Measurements from ENCODE around the gene BICRA. TPM values are rescaled to one million over a fixed set of nuclear protein-coding genes. Genes with fewer than 3 reads are reported as not detected.

Gene BICRA
- total RNA-seq, 1 donor from 2014 or later = 5.2 TPM

GRCh38 chr19:47673426-47673825, 64.5 kb downstream of the BICRA start:
- Histone ChIP-seq H3K27ac (no peak overlapping the region), H3K4me3 (no peak overlapping the region), H3K4me1 (peaks cover 1% of the 10 kb centered on the region), H3K9me3 (no peaks in the 10 kb centered on the region), H3K27me3 (no peaks in the 10 kb centered on the region), H3K36me3 (peaks cover 0 to 37% of the 10 kb centered on the region in 2 donors)
- intact Hi-C loops (cut with DNase I) = loop anchor here (10.0 kb wide), 1 partner anchor 229 kb away; no protein-coding TSS in a partner anchor
- TF ChIP-seq POLR2AphosphoS5 (IDR thresholded peaks at IDR 0.05; ENCODE audit: insufficient read depth in 1 of 2, low read depth in 1 of 2) (no peak), CTCF (IDR thresholded peaks at IDR 0.05) (no peak), POLR2A (IDR thresholded peaks at IDR 0.05) (no peak)
- DNase-seq (ENCODE audit: extremely low spot score in 2 of 2) = no peak

GRCh38 chr19:47674548-47674947, 65.6 kb downstream of the BICRA start:
- Histone ChIP-seq H3K9me3 (no peaks in the 10 kb centered on the region), H3K4me1 (no peaks in the 10 kb centered on the region), H3K4me3 (no peak overlapping the region), H3K27me3 (no peaks in the 10 kb centered on the region), H3K27ac (no peak overlapping the region), H3K36me3 (peaks cover 0 to 44% of the 10 kb centered on the region in 2 donors)
- TF ChIP-seq POLR2AphosphoS5 (IDR thresholded peaks at IDR 0.05; ENCODE audit: insufficient read depth in 1 of 2, low read depth in 1 of 2) (no peak), POLR2A (IDR thresholded peaks at IDR 0.05) (no peak), CTCF (IDR thresholded peaks at IDR 0.05) (no peak)
- intact Hi-C loops (cut with DNase I) = loop anchor here (10.0 kb wide), 1 partner anchor 230 kb away; no protein-coding TSS in a partner anchor
- DNase-seq (ENCODE audit: extremely low spot score in 2 of 2) = no peak

GRCh38 chr19:47675271-47675670, 66.3 kb downstream of the BICRA start:
- no peak overlapping the region for H3K4me3 ChIP-seq
- no peaks in the 10 kb centered on the region for H3K4me1 ChIP-seq
- no peak for TF ChIP-seq POLR2AphosphoS5 (IDR thresholded peaks at IDR 0.05; ENCODE audit: insufficient read depth in 1 of 2, low read depth in 1 of 2)
- H3K36me3 ChIP-seq = peaks cover 0 to 51% of the 10 kb centered on the region in 2 donors
- H3K9me3 ChIP-seq = no peaks in the 10 kb centered on the region
- DNase-seq (ENCODE audit: extremely low spot score in 2 of 2) = no peak
- intact Hi-C loops (cut with DNase I) = loop anchor here (10.0 kb wide), 1 partner anchor 230 kb away; no protein-coding TSS in a partner anchor
- H3K27me3 ChIP-seq = no peaks in the 10 kb centered on the region
- H3K27ac ChIP-seq = no peak overlapping the region

GRCh38 chr19:47675859-47676258, 66.9 kb downstream of the BICRA start:
- Histone ChIP-seq H3K36me3 (peaks cover 0 to 57% of the 10 kb centered on the region in 2 donors), H3K27me3 (no peaks in the 10 kb centered on the region), H3K4me1 (no peaks in the 10 kb centered on the region), H3K27ac (no peak overlapping the region), H3K9me3 (no peaks in the 10 kb centered on the region), H3K4me3 (no peak overlapping the region)
- DNase-seq (ENCODE audit: extremely low spot score in 2 of 2) = no peak
- intact Hi-C loops (cut with DNase I) = loop anchor here (10.0 kb wide), 1 partner anchor 231 kb away; no protein-coding TSS in a partner anchor
- TF ChIP-seq CTCF (IDR thresholded peaks at IDR 0.05) = no peak
- no peak for TF ChIP-seq POLR2AphosphoS5 (IDR thresholded peaks at IDR 0.05; ENCODE audit: insufficient read depth in 1 of 2, low read depth in 1 of 2)
- TF ChIP-seq POLR2A (IDR thresholded peaks at IDR 0.05) = no peak

GRCh38 chr19:47676811-47677210, 67.9 kb downstream of the BICRA start:
- DNase-seq (ENCODE audit: extremely low spot score in 2 of 2) = no peak
- Histone ChIP-seq H3K4me1 (no peaks in the 10 kb centered on the region), H3K36me3 (peaks cover 0 to 62% of the 10 kb centered on the region in 2 donors), H3K27me3 (no peaks in the 10 kb centered on the region), H3K9me3 (no peaks in the 10 kb centered on the region), H3K4me3 (no peak overlapping the region), H3K27ac (no peak overlapping the region)
- intact Hi-C loops (cut with DNase I) = loop anchor here (10.0 kb wide), 1 partner anchor 232 kb away; no protein-coding TSS in a partner anchor
- no peak for TF ChIP-seq POLR2AphosphoS5 (IDR thresholded peaks at IDR 0.05; ENCODE audit: insufficient read depth in 1 of 2, low read depth in 1 of 2)
- no peak for TF ChIP-seq POLR2A (IDR thresholded peaks at IDR 0.05)
- no peak for TF ChIP-seq CTCF (IDR thresholded peaks at IDR 0.05)

Measured in vagina (tissue), 2 donors.